Measurements from ENCODE around the gene BGLAP.

Gene BGLAP

GRCh38 chr1:156266051-156266450 is 24.1 kb downstream of the BGLAP start:
- DNase-seq (ENCODE audit: low read depth), result no peak
- TF ChIP-seq, protein P1, sequence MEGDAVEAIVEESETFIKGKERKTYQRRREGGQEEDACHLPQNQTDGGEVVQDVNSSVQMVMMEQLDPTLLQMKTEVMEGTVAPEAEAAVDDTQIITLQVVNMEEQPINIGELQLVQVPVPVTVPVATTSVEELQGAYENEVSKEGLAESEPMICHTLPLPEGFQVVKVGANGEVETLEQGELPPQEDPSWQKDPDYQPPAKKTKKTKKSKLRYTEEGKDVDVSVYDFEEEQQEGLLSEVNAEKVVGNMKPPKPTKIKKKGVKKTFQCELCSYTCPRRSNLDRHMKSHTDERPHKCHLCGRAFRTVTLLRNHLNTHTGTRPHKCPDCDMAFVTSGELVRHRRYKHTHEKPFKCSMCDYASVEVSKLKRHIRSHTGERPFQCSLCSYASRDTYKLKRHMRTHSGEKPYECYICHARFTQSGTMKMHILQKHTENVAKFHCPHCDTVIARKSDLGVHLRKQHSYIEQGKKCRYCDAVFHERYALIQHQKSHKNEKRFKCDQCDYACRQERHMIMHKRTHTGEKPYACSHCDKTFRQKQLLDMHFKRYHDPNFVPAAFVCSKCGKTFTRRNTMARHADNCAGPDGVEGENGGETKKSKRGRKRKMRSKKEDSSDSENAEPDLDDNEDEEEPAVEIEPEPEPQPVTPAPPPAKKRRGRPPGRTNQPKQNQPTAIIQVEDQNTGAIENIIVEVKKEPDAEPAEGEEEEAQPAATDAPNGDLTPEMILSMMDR (conservative IDR thresholded peaks at IDR 0.05; ENCODE audit: low read length), result no peak
- H3K4me3 ChIP-seq (ENCODE audit: low read length), result no peak overlapping the region

DNA sequence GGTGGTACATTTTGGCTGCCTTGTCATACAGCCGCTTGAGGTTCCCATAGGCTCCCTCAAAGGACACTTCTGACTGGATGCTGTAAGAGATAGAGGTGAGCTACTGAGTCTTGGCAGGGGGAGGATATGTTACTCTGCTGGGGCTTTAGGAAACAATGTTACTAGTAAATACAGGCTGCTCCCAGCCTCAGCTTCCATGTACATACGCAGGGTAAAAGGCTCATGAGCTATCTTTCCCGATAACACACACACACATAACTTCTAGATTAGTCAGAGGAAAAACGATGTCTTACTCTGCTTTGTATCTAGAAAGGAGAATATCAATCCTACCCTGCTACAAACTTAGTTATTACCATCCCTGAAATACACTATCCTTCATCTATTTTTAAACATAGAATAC is 26.4 kb downstream of the BGLAP start:
- DNase-seq (ENCODE audit: low read depth), result no peak
- H3K4me3 ChIP-seq (ENCODE audit: low read length), result no peak overlapping the region
- TF ChIP-seq, protein P1 (conservative IDR thresholded peaks at IDR 0.05; ENCODE audit: low read length), result no peak

- H3K4me3 ChIP-seq (ENCODE audit: low read length), result no peak overlapping the region
- TF ChIP-seq, protein P1 (conservative IDR thresholded peaks at IDR 0.05; ENCODE audit: low read length), result no peak
- DNase-seq (ENCODE audit: low read depth), result no peak
Measured at GRCh38 chr1:156270314-156270713, 28.3 kb downstream of the BGLAP start.

DNA sequence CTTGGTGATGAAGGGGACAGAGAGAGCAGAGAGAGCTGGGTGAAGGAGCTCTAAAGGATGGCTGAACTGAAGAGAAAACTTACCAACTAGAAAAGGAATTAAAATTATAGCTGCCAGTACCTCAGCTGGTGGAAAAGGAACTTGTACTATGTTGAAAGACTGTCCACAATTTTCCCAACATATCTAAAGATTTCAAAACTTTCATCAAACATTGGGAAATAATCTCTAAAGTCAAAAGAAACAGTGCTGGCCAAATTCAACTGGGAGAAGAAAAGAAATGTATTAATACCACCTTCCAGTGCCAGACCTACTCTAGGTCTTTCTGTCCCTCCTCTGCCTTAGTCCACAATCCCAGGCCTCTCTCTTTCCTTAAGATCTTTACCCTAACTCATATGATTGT is 34.5 kb downstream of the BGLAP start:
- no peak overlapping the region for H3K4me3 ChIP-seq (ENCODE audit: low read length)
- DNase-seq (ENCODE audit: low read depth), result peak; percentile 70
- TF ChIP-seq, protein P1 (conservative IDR thresholded peaks at IDR 0.05; ENCODE audit: low read length), result no peak

GRCh38 chr1:156276966-156277381 is 35.0 kb downstream of the BGLAP start:
- TF ChIP-seq, protein P1 (conservative IDR thresholded peaks at IDR 0.05; ENCODE audit: low read length), result no peak
- H3K4me3 ChIP-seq (ENCODE audit: low read length), result no peak overlapping the region
- DNase-seq (ENCODE audit: low read depth), result peak; percentile 55

DNA sequence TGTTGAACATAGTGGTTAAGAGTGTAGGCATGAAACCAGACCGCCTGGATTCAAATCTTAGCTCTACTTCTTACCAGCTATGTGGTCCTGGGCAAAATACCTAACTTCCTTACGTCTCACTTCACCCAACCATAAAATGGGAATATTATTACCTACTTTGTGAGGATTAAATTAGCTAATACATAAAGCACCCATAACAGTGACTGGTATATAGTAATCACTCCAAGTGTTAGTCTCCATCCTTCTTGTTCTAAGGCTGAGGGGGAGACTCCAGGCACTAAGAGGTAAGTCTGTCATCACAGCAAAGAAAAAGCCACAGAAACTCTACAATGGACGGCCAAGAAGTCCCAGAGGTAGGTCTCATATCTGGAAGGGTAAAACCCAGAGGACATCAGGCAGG is 37.9 kb downstream of the BGLAP start:
- no peak overlapping the region for H3K4me3 ChIP-seq (ENCODE audit: low read length)
- no peak for DNase-seq (ENCODE audit: low read depth)
- TF ChIP-seq, protein P1 (conservative IDR thresholded peaks at IDR 0.05; ENCODE audit: low read length), result no peak

GRCh38 chr1:156281281-156281680 is 39.3 kb downstream of the BGLAP start:
- DNase-seq (ENCODE audit: low read depth), result peak; percentile 35
- TF ChIP-seq, protein P1 (conservative IDR thresholded peaks at IDR 0.05; ENCODE audit: low read length), result no peak; the same call in 1 of the 2 replicates

More at GRCh38 chr1:156281281-156281680, 39.3 kb downstream of the BGLAP start:
- peak overlapping the region; percentile 96 for H3K4me3 ChIP-seq (ENCODE audit: low read length)
